Heart left ventricle (tissue), 13 donors: ENCODE measurements around the gene EXOSC10.

Experiments
- CTCF ChIP-seq, 12 donors: fragments of 200-600 bp; sonication (generic) in 4 of 12; IDR thresholded peaks; one replicate each; pipeline versions ENCODE4 v1.5.0 to v1.8.0; 2018 to 2022; ENCODE audit warnings: antibody characterized with exemption in 12 of 12, mild to moderate bottlenecking in 5 of 12
- POLR2A ChIP-seq, 2 donors: fragments of 450-650 bp; IDR thresholded peaks; one replicate each; pipeline ENCODE4 v1.6.1; 2017; ENCODE audit warnings: antibody characterized with exemption in 2 of 2, mild to moderate bottlenecking in 2 of 2, moderate library complexity in 2 of 2
- donor health status: ischemic (EF 13 %, LVEDD 7.1; RV severe dilation, severe dysfunction).
- donor health status: DM: no; HTN: yes; CAD: no.
- donor health status: DM: no; HTN: no; CAD: no.
- donor health status: ischemic (EF 25% LVEDD 6.9; RV normal size, moderate dysfunction).
- donor health status: ischemic (EF 25% LVEDD 5.7; RV mildly dilated, moderate dysfunction).
- donor health status: ischemic (EF 35%, LVEDD 5.7; RV mildly dilated, moderate dysfunction).
- donor health status: nonischemic (EF 11% LVEDD 7.7; RV severe dilation, severe dysfunction).
- donor health status: DM: yes; HTN: yes; CAD: no.
- donor health status: PGD.
- donor health status: ischemic (EF 29% LVEDD 5.4; RV normal size, mild dysfunction).
- donor health status: nonischemic (EF 23%, LVEDD 6.1; RV moderate dilation, normal function).

GRCh38 chr1:11142618-11143391 lies 43.1 kb upstream of the EXOSC10 start:
- no peak for TF ChIP-seq CTCF (IDR thresholded peaks at IDR 0.05)
- no peak for TF ChIP-seq POLR2A (IDR thresholded peaks at IDR 0.05)
